H9 (cell line): ENCODE data around the gene RARS2. TPM values are rescaled to one million over a fixed set of nuclear protein-coding genes. Genes with fewer than 3 reads are reported as not detected.

Experiments used
- DNase-seq: peaks from one replicate; pipeline ENCODE4 v3.0.0-alpha.2; 2017
- H2AFZ ChIP-seq: one replicate; pipeline ENCODE4 v1.6.1; 2013; ENCODE audit warnings: mild to moderate bottlenecking, low read length, control low read depth, moderate library complexity
- H2AK5ac ChIP-seq: 2 replicates; pipeline ENCODE4 v1.6.1; 2013; ENCODE audit warnings: low read length, control low read depth, mixed read lengths; ENCODE audit not compliant: insufficient read length
- H2BK120ac ChIP-seq: one replicate; pipeline ENCODE4 v1.6.1; 2013; ENCODE audit warnings: low read depth, mild to moderate bottlenecking, low read length, control low read depth, inconsistent platforms; ENCODE audit not compliant: poor library complexity, severe bottlenecking
- H2BK12ac ChIP-seq: 2 replicates; pipeline ENCODE4 v1.6.1; 2013; ENCODE audit warnings: low read length, control low read depth, mixed read lengths, low read depth; ENCODE audit not compliant: insufficient read length
- H2BK15ac ChIP-seq: 2 replicates; pipeline ENCODE4 v1.6.1; 2013; ENCODE audit warnings: low read depth, low read length, control low read depth
- H2BK20ac ChIP-seq: one replicate; pipeline ENCODE4 v1.6.1; 2013; ENCODE audit warnings: low read depth, mild to moderate bottlenecking, low read length, control low read depth, inconsistent platforms; ENCODE audit not compliant: poor library complexity, severe bottlenecking
- H2BK5ac ChIP-seq: 2 replicates; pipeline ENCODE4 v1.6.1; 2013; ENCODE audit warnings: low read length, control low read depth, mixed read lengths; ENCODE audit not compliant: insufficient read length
- H3K14ac ChIP-seq: 2 replicates; pipeline ENCODE4 v1.6.1; 2013; ENCODE audit warnings: low read length, control low read depth; ENCODE audit not compliant: insufficient read depth
- H3K18ac ChIP-seq: 2 replicates; pipeline ENCODE4 v1.6.1; 2013; ENCODE audit warnings: low read depth, mild to moderate bottlenecking, mixed read lengths, low read length, control low read depth; ENCODE audit not compliant: insufficient read length
- H3K23ac ChIP-seq: 2 replicates; pipeline ENCODE4 v1.6.1; 2013; ENCODE audit warnings: low read length, control low read depth, mixed read lengths, low read depth; ENCODE audit not compliant: insufficient read length
- H3K23me2 ChIP-seq: 2 replicates; pipeline ENCODE4 v1.6.1; 2013; ENCODE audit warnings: low read depth, mild to moderate bottlenecking, mixed read lengths, low read length, control low read depth; ENCODE audit not compliant: insufficient read length, poor library complexity, severe bottlenecking
- H3K27ac ChIP-seq: 2 replicates; pipeline ENCODE4 v1.5.1; 2013; ENCODE audit warnings: low read length, control low read depth, mixed read lengths, low read depth; ENCODE audit not compliant: insufficient read length
- H3K27me3 ChIP-seq: 2 replicates; pipeline ENCODE4 v1.6.1; 2013; ENCODE audit warnings: low read length, control low read depth, inconsistent platforms; ENCODE audit not compliant: insufficient read depth
- H3K4ac ChIP-seq: 2 replicates; pipeline ENCODE4 v1.6.1; 2013; ENCODE audit warnings: low read depth, mild to moderate bottlenecking, control low read depth, inconsistent platforms, low read length, moderate library complexity
- H3K4me1 ChIP-seq: 2 replicates; pipeline ENCODE4 v1.6.1; 2013; ENCODE audit warnings: low read length, control low read depth, inconsistent platforms; ENCODE audit not compliant: insufficient read depth
- H3K4me2 ChIP-seq: 2 replicates; pipeline ENCODE4 v1.6.1; 2013; ENCODE audit warnings: low read length, control low read depth, mixed read lengths; ENCODE audit not compliant: insufficient read length, insufficient read depth
- H3K56ac ChIP-seq: 2 replicates; pipeline ENCODE4 v1.6.1; 2013; ENCODE audit warnings: low read depth, mild to moderate bottlenecking, mixed read lengths, low read length, control low read depth; ENCODE audit not compliant: insufficient read length
- H3K79me1 ChIP-seq: 2 replicates; pipeline ENCODE4 v1.6.1; 2013; ENCODE audit warnings: low read depth, mild to moderate bottlenecking, moderate library complexity, low read length, control low read depth, inconsistent platforms; ENCODE audit not compliant: insufficient read depth, poor library complexity, severe bottlenecking
- H3K79me2 ChIP-seq: 2 replicates; pipeline ENCODE4 v1.6.1; 2013; ENCODE audit warnings: low read length, control low read depth, inconsistent platforms; ENCODE audit not compliant: insufficient read depth
- H3K9ac ChIP-seq: 2 replicates; pipeline ENCODE4 v1.6.1; 2013; ENCODE audit warnings: low read length, control low read depth, mixed read lengths; ENCODE audit not compliant: insufficient read length; ENCODE audit errors: extremely low read depth
- H3K9me3 ChIP-seq: one replicate; pipeline ENCODE4 v1.6.1; 2013; ENCODE audit warnings: low read depth, low read length, inconsistent platforms; ENCODE audit not compliant: control insufficient read depth
- H3T11ph ChIP-seq: one replicate; pipeline ENCODE4 v1.6.1; 2013; ENCODE audit warnings: mild to moderate bottlenecking, low read length, control low read depth, inconsistent platforms
- H4K20me1 ChIP-seq: one replicate; pipeline ENCODE4 v1.6.1; 2013; ENCODE audit not compliant: control insufficient read depth, insufficient read length, insufficient read depth
- H4K5ac ChIP-seq: 2 replicates; pipeline ENCODE4 v1.6.1; 2013; ENCODE audit warnings: low read depth, mild to moderate bottlenecking, mixed read lengths, low read length, control low read depth; ENCODE audit not compliant: insufficient read length
- H4K8ac ChIP-seq: replicated peaks from 2 replicates; pipeline ENCODE4 v1.6.1; 2013; ENCODE audit warnings: low read length, control low read depth, mixed read lengths, low read depth; ENCODE audit not compliant: insufficient read length
- H4K91ac ChIP-seq: 2 replicates; pipeline ENCODE4 v1.6.1; 2013; ENCODE audit warnings: low read depth, mild to moderate bottlenecking, moderate library complexity, mixed read lengths, low read length, control low read depth; ENCODE audit not compliant: insufficient read length
- H3K27ac Mint-ChIP-seq, 3 experiments: 2 replicates in 2 of 3; 3 replicates in 1 of 3; pipeline ENCODE4 v1.8.0; 2020 to 2021; ENCODE audit warnings: mixed read lengths in 3 of 3, mild to moderate bottlenecking in 1 of 3, moderate library complexity in 1 of 3
- H3K27me3 Mint-ChIP-seq: 2 replicates; pipeline ENCODE4 v1.8.0; 2021; ENCODE audit warnings: low read depth, mild to moderate bottlenecking, moderate library complexity, mixed read lengths
- H3K36me3 Mint-ChIP-seq, 3 experiments: 2 replicates in 2 of 3; 3 replicates in 1 of 3; pipeline ENCODE4 v1.8.0; 2020 to 2021; ENCODE audit warnings: low read depth in 3 of 3, mixed read lengths in 3 of 3; ENCODE audit not compliant: insufficient read depth in 1 of 3
- H3K4me1 Mint-ChIP-seq, 2 experiments: 2 replicates each; pipeline ENCODE4 v1.8.0; 2020; ENCODE audit warnings: mixed read lengths in 2 of 2
- H3K4me3 Mint-ChIP-seq, 2 experiments: 2 replicates in 1 of 2; 3 replicates in 1 of 2; pipeline ENCODE4 v1.8.0; 2020 to 2021; ENCODE audit warnings: mild to moderate bottlenecking in 2 of 2, mixed read lengths in 2 of 2, moderate library complexity in 1 of 2
- H3K9me3 Mint-ChIP-seq, 2 experiments: 2 replicates in 1 of 2; 3 replicates in 1 of 2; pipeline ENCODE4 v1.8.0; 2020; ENCODE audit warnings: mild to moderate bottlenecking in 2 of 2, mixed read lengths in 2 of 2, moderate library complexity in 1 of 2
- CTCF ChIP-seq: fragments of 200-600 bp; sonication (generic); conservative IDR thresholded peaks from 3 replicates; pipeline ENCODE4 v1.8.0; 2021; ENCODE audit warnings: antibody characterized with exemption, mild to moderate bottlenecking
- WGBS: extraction: QIAGEN DNeasy Blood & Tissue Kit; methylation state at CpG from one replicate; pipeline ENCODE4 v1.1.7; 2013; ENCODE audit warnings: missing lambda C conversion rate, low lambda C conversion rate, mixed read lengths; ENCODE audit not compliant: insufficient read length; ENCODE audit errors: extremely low coverage; 5-methylcytosine and 5-hydroxymethylcytosine counted together
- total RNA-seq: library from RNA; stranded (reverse); gene quantifications from 2 replicates; pipeline ENCODE4 v1.2.1, GENCODE V29; 2021

RARS2 gene
- total RNA-seq, 1 experiment from 2014 or later = 45.1 TPM

- Histone ChIP-seq H3K79me2 (no peaks in the 10 kb centered on the region), H3K4me2 (no peak overlapping the region), H2BK20ac (no peak overlapping the region), H3K23me2 (no peaks in the 10 kb centered on the region), H2BK12ac (no peak overlapping the region), H2BK5ac (no peak overlapping the region), H3K18ac (no peak overlapping the region), H4K5ac (no peak overlapping the region), H3K23ac (no peak overlapping the region), H3K9me3 (no peaks in the 10 kb centered on the region), H3K56ac (no peak overlapping the region), H2AFZ (no peak overlapping the region), H3K79me1 (no peaks in the 10 kb centered on the region), H4K8ac (no peak overlapping the region), H4K20me1 (no peaks in the 10 kb centered on the region), H2AK5ac (no peak overlapping the region), H3K27ac (no peak overlapping the region), H4K91ac (no peak overlapping the region), H2BK15ac (no peak overlapping the region), H2BK120ac (no peak overlapping the region), H3K14ac (no peak overlapping the region), H3K9ac (no peak overlapping the region), H3K27me3 (no peaks in the 10 kb centered on the region), H3K4me1 (no peaks in the 10 kb centered on the region), H3K4ac (no peak overlapping the region), H3T11ph (no peak overlapping the region)
- no peak overlapping the region; a peak in 3 of 7 replicates for H3K27ac Mint-ChIP-seq
- H3K4me3 Mint-ChIP-seq = no peak overlapping the region
- H3K36me3 Mint-ChIP-seq = peaks cover 16 to 50% (median 27%) of the 10 kb centered on the region in 3 experiments; a peak in 6 of 7 replicates
- TF ChIP-seq CTCF = no peak
- DNase-seq = no peak
- WGBS = no CpG with 5 or more reads among the region's 2 CpGs
- no peaks in the 10 kb centered on the region for H3K27me3 Mint-ChIP-seq
- no peaks in the 10 kb centered on the region for H3K9me3 Mint-ChIP-seq
- peaks cover 2 to 8% of the 10 kb centered on the region in 2 experiments; a peak in 3 of 4 replicates for H3K4me1 Mint-ChIP-seq
These were observed 38.6 kb upstream of the RARS2 start for GRCh38 chr6:87628424-87628823.
